ENCODE measurements around the gene RAD18. TPM values are rescaled to one million over a fixed set of nuclear protein-coding genes. Genes with fewer than 3 reads are reported as not detected.
A peak's percentile ranks its signal among the peaks of the same experiment; 100 is the strongest.

Gene RAD18
- polyA plus RNA-seq, 3 donors = 1.9 to 6.9 (median 5.1) TPM

DNA sequence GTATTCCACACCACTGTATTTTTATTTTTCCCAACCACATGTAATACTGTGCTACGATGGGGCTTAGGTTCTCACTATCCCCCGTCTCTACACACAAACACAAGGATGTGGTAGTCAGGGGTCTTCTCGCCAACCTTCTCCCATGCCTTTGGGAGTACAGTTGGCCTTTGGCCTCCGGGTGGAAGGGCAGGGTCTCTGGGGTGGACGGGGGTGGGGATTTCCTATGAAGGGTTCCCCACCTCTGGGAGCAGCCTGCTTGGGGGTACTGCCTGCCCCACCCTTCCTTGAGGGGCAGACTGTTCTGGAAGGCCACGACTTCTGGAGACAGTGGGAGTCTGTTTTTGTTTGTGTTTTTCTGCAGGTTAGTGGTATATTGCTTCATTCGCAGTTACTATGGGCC is 21.3 kb upstream of the RAD18 start:
- no peaks in the 10 kb centered on the region for H3K27me3 ChIP-seq (ENCODE audit: control insufficient read depth in 2 of 2, insufficient read depth in 2 of 2, low read length in 2 of 2)
- no peaks in the 10 kb centered on the region for H4K20me1 ChIP-seq (ENCODE audit: insufficient read depth, low read length)
- peaks cover 2 to 3% of the 10 kb centered on the region in 2 donors for H3K9me3 ChIP-seq (replicated peaks in 1 of 2; ENCODE audit: control insufficient read depth in 1 of 2, insufficient read depth in 1 of 2, low read length in 2 of 2)
- H3K4me1 ChIP-seq (ENCODE audit: control insufficient read depth in 1 of 2, insufficient read depth in 2 of 2, low read length in 2 of 2) = peaks cover 6 to 8% of the 10 kb centered on the region in 2 donors
- WGBS (ENCODE audit: insufficient coverage) = no CpG with 5 or more reads among the region's 7 CpGs
- no peak overlapping the region for H3K9ac ChIP-seq (ENCODE audit: insufficient read depth, low read length, poor library complexity, severe bottlenecking)
- H3K27ac Mint-ChIP-seq = peak overlapping the region in 1 of 7 donors; percentile 37
- H3K4me3 Mint-ChIP-seq = no peak overlapping the region
- no peaks in the 10 kb centered on the region for H3K36me3 ChIP-seq (replicated peaks in 1 of 2; ENCODE audit: control insufficient read depth in 1 of 2, insufficient read depth in 2 of 2, low read length in 2 of 2)
- TF ChIP-seq, protein P1, sequence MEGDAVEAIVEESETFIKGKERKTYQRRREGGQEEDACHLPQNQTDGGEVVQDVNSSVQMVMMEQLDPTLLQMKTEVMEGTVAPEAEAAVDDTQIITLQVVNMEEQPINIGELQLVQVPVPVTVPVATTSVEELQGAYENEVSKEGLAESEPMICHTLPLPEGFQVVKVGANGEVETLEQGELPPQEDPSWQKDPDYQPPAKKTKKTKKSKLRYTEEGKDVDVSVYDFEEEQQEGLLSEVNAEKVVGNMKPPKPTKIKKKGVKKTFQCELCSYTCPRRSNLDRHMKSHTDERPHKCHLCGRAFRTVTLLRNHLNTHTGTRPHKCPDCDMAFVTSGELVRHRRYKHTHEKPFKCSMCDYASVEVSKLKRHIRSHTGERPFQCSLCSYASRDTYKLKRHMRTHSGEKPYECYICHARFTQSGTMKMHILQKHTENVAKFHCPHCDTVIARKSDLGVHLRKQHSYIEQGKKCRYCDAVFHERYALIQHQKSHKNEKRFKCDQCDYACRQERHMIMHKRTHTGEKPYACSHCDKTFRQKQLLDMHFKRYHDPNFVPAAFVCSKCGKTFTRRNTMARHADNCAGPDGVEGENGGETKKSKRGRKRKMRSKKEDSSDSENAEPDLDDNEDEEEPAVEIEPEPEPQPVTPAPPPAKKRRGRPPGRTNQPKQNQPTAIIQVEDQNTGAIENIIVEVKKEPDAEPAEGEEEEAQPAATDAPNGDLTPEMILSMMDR (IDR thresholded peaks at IDR 0.05) = no peak
- intact Hi-C loops (cut with micrococcal nuclease) = no loop called here
- H3K79me2 ChIP-seq (ENCODE audit: insufficient read depth, low read length) = no peaks in the 10 kb centered on the region
- H3K27me3 Mint-ChIP-seq (ENCODE audit: low read depth in 3 of 3) = peaks cover 2 to 6% (median 2%) of the 10 kb centered on the region in 3 donors
- no peak for DNase-seq
- H2AFZ ChIP-seq (ENCODE audit: insufficient read depth, low read depth, low read length, poor library complexity, severe bottlenecking) = no peak overlapping the region
- H3K4me3 ChIP-seq (replicated peaks in 1 of 3; ENCODE audit: low read depth in 2 of 3, low read length in 3 of 3) = no peak overlapping the region
- peaks cover 23% of the 10 kb centered on the region for H3K4me1 Mint-ChIP-seq
- H3K9me3 Mint-ChIP-seq = peaks cover 0 to 5% (median 2%) of the 10 kb centered on the region in 7 donors
- H3K27ac ChIP-seq (ENCODE audit: low read depth in 1 of 2, low read length in 2 of 2) = no peak overlapping the region
- no peak overlapping the region for H3K4me2 ChIP-seq (replicated peaks; ENCODE audit: extremely low read depth, low read length, poor library complexity, severe bottlenecking)
- no peaks in the 10 kb centered on the region for H3K36me3 Mint-ChIP-seq

DNA sequence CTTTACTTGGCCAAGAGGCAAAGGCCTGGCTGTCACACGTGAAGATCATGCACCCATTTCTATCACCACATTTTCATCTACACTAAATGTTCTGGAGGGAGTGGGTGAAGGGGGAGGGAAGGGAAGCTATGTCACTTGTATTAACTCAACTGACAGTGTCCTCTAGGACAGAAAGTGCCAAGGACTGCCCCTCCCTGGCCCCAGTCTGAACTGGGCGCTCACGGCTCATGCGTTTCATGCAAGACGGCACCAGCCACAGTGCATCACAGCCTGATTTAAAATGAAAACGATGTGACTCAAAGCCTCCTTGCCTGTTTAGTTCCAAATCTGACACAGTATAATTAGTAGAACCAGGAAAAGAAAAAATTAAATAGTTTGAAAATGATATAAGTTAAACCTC is 20.8 kb upstream of the RAD18 start:
- peaks cover 2 to 6% (median 4%) of the 10 kb centered on the region in 3 donors for H3K27me3 Mint-ChIP-seq (ENCODE audit: low read depth in 3 of 3)
- TF ChIP-seq, protein P1 (IDR thresholded peaks at IDR 0.05) = no peak
- H3K4me2 ChIP-seq (replicated peaks; ENCODE audit: extremely low read depth, low read length, poor library complexity, severe bottlenecking) = no peak overlapping the region
- no peak overlapping the region for H3K27ac ChIP-seq (ENCODE audit: low read depth in 1 of 2, low read length in 2 of 2)
- H3K36me3 ChIP-seq (replicated peaks in 1 of 2; ENCODE audit: control insufficient read depth in 1 of 2, insufficient read depth in 2 of 2, low read length in 2 of 2) = no peaks in the 10 kb centered on the region
- H3K27ac Mint-ChIP-seq = no peak overlapping the region
- no peaks in the 10 kb centered on the region for H3K36me3 Mint-ChIP-seq
- H3K27me3 ChIP-seq (ENCODE audit: control insufficient read depth in 2 of 2, insufficient read depth in 2 of 2, low read length in 2 of 2) = no peaks in the 10 kb centered on the region
- H3K79me2 ChIP-seq (ENCODE audit: insufficient read depth, low read length) = no peaks in the 10 kb centered on the region
- H3K4me1 Mint-ChIP-seq = peaks cover 23% of the 10 kb centered on the region
- no peak overlapping the region for H2AFZ ChIP-seq (ENCODE audit: insufficient read depth, low read depth, low read length, poor library complexity, severe bottlenecking)
- 95% methylated on average over 3 of the region's 6 CpGs for WGBS (ENCODE audit: insufficient coverage)
- no peak for DNase-seq
- peaks cover 6 to 7% of the 10 kb centered on the region in 2 donors for H3K9me3 ChIP-seq (replicated peaks in 1 of 2; ENCODE audit: control insufficient read depth in 1 of 2, insufficient read depth in 1 of 2, low read length in 2 of 2)
- peaks cover 2 to 8% (median 6%) of the 10 kb centered on the region in 7 donors for H3K9me3 Mint-ChIP-seq
- H3K4me3 Mint-ChIP-seq = no peak overlapping the region
- intact Hi-C loops (cut with micrococcal nuclease) = no loop called here
- no peak overlapping the region for H3K9ac ChIP-seq (ENCODE audit: insufficient read depth, low read length, poor library complexity, severe bottlenecking)
- no peaks in the 10 kb centered on the region for H4K20me1 ChIP-seq (ENCODE audit: insufficient read depth, low read length)
- peaks cover 6 to 8% of the 10 kb centered on the region in 2 donors for H3K4me1 ChIP-seq (ENCODE audit: control insufficient read depth in 1 of 2, insufficient read depth in 2 of 2, low read length in 2 of 2)
- H3K4me3 ChIP-seq (replicated peaks in 1 of 3; ENCODE audit: low read depth in 2 of 3, low read length in 3 of 3) = no peak overlapping the region

Measured in CD14-positive monocyte (primary cell).